ENCODE data around the gene CLDN15. TPM values are rescaled to one million over a fixed set of nuclear protein-coding genes. Genes with fewer than 3 reads are reported as not detected.
"Not testable (repeated sequence)": the region's sequence is repeated elsewhere in the genome, so short reads cannot be mapped to it uniquely, and the experiment has no call there.

Gene CLDN15
- total RNA-seq, 1 donor from 2014 or later, result 21.0 TPM

DNA sequence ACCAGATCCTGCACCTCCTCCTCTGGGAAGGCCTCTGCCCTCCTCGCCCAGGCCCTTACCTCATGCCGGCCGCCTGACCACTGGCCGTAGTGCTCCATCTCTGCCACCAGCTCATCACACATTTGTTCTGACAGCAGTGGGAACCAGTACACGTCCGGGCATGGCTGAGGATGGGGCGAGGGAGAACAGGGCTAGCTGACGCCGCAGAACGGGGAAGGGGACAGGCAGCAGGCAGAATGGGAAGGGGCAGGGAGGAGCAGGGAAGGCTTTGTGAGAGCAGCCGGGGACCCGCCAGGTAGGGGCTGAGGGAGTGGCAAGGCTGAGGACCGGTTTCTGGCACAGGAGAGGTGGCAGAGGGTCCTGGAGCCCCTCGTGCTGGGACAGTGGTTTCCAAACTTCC is 28.8 kb downstream of the CLDN15 start:
- no peak for ATAC-seq (ENCODE audit: low read depth)
- peaks cover 40% of the 10 kb centered on the region for H3K36me3 Mint-ChIP-seq (ENCODE audit: low read depth)

DNA sequence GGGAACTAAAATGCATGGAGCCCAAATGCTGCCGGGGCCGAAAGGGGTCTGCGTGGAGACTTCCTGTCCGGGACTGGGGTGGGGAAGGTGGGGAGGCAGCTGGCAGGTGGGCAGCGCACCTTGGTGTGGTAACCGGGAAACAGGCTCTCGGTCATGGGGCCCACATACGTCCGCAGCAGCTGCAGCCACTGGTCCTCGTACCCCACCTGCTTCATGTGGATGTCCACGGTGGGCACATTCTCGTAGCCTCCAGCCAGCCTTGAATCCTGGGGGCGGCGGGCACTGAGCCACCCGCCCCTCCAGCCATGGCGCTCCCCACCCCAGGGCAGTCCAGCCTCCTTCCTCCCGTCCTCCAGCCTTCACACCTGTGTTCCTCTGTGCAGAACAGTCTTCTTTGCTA is 30.1 kb downstream of the CLDN15 start:
- ChIA-PET POLR2A (no interaction called here), CTCF (no interaction called here)
- Mint-ChIP-seq H3K4me1 (peaks cover 15% of the 10 kb centered on the region), H3K4me3 (no peak overlapping the region), H3K9me3 (no peaks in the 10 kb centered on the region), H3K36me3 (ENCODE audit: low read depth) (peaks cover 39% of the 10 kb centered on the region), H3K27ac (no peak overlapping the region), H3K27me3 (peaks cover 5% of the 10 kb centered on the region)
- TF ChIP-seq, protein P1, sequence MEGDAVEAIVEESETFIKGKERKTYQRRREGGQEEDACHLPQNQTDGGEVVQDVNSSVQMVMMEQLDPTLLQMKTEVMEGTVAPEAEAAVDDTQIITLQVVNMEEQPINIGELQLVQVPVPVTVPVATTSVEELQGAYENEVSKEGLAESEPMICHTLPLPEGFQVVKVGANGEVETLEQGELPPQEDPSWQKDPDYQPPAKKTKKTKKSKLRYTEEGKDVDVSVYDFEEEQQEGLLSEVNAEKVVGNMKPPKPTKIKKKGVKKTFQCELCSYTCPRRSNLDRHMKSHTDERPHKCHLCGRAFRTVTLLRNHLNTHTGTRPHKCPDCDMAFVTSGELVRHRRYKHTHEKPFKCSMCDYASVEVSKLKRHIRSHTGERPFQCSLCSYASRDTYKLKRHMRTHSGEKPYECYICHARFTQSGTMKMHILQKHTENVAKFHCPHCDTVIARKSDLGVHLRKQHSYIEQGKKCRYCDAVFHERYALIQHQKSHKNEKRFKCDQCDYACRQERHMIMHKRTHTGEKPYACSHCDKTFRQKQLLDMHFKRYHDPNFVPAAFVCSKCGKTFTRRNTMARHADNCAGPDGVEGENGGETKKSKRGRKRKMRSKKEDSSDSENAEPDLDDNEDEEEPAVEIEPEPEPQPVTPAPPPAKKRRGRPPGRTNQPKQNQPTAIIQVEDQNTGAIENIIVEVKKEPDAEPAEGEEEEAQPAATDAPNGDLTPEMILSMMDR (IDR thresholded peaks at IDR 0.05), result no peak
- DNase-seq, result no peak
- intact Hi-C loops (cut with micrococcal nuclease), result no loop called here
- ATAC-seq (ENCODE audit: low read depth), result no peak

More for the DNA sequence above, 28.8 kb downstream of the CLDN15 start:
- TF ChIP-seq, protein P1 (IDR thresholded peaks at IDR 0.05), result no peak
- H3K4me3 Mint-ChIP-seq, result no peak overlapping the region
- ChIA-PET POLR2A (interaction anchor here (0.7 kb wide), 1 partner anchor 124 kb away, joined by 4 read pairs; no protein-coding TSS in a partner anchor), CTCF (no interaction called here)
- H3K9me3 Mint-ChIP-seq, result no peaks in the 10 kb centered on the region
- no peaks in the 10 kb centered on the region for H3K27me3 Mint-ChIP-seq
- intact Hi-C loops (cut with micrococcal nuclease), result no loop called here
- H3K4me1 Mint-ChIP-seq, result peaks cover 3% of the 10 kb centered on the region
- DNase-seq, result no peak
- H3K27ac Mint-ChIP-seq, result no peak overlapping the region

DNA sequence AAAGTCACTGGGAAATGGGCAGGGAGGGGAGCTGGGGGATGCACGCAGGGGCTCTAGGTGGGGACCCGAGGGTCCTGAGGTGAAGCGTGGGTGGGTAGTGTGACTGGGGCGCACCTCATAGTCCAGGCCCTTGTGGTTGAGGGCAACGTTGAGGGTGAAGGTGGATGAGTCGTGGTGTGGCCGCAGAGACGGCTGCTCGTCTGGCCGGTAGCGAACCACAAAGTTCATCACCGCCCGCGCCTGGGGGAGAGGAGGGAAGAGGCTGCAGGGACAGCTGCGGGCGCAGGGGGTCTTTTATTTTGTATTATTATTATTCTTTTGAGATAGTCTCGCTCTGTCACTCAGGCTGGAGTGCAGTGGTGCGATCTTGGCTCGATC is 30.9 kb downstream of the CLDN15 start:
- ChIA-PET CTCF (no interaction called here), POLR2A (no interaction called here)
- TF ChIP-seq, protein P1 (IDR thresholded peaks at IDR 0.05), result no peak
- intact Hi-C loops (cut with micrococcal nuclease), result no loop called here
- H3K27ac Mint-ChIP-seq, result no peak overlapping the region
- H3K36me3 Mint-ChIP-seq (ENCODE audit: low read depth), result peaks cover 34% of the 10 kb centered on the region
- no peak overlapping the region for H3K4me3 Mint-ChIP-seq
- DNase-seq (no peak), ATAC-seq (ENCODE audit: low read depth) (no peak)
- peaks cover 5% of the 10 kb centered on the region for H3K27me3 Mint-ChIP-seq
- H3K4me1 Mint-ChIP-seq, result peaks cover 18% of the 10 kb centered on the region
- no peaks in the 10 kb centered on the region for H3K9me3 Mint-ChIP-seq

DNA sequence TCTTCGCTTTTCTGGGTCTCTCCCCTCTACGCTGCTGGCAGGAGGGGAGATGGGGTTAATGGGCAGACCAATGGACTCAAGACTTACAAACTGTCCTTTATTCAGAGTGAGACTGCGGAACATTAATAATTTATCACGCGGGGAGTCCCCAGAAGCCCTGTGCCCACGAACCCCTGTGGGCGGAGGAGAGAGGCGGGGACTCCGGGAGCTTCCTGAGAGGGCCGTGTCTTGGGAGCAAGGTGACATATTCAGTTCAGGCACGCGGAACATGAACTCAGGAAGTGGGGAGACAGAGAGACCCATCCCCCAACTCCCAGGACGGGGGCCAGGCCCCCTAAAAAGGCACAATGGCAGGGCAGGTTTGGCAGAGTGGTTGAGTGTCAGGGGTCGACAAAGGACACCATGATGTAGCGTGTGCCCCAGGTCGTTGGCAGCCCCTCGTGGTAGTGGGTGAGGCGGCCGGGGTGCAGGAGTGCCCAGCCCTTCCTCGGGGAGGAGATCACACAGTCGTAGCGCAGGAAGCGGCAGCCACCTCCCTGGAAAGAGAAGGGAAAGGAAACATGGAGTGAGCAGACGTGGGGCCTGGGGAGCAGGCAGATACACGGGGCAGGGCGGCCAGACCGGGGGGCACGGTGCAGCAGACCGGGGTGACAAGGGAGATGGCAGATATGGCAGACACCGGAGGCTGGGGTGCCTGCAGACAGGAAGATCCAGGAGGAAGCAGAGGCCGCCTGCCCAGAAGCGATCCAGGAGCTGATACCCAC is 31.5 kb downstream of the CLDN15 start:
- ChIA-PET CTCF (no interaction called here), POLR2A (no interaction called here)
- H3K27ac Mint-ChIP-seq, result no peak overlapping the region
- DNase-seq (no peak), ATAC-seq (ENCODE audit: low read depth) (no peak)
- peaks cover 7% of the 10 kb centered on the region for H3K27me3 Mint-ChIP-seq
- intact Hi-C loops (cut with micrococcal nuclease), result no loop called here
- TF ChIP-seq, protein P1 (IDR thresholded peaks at IDR 0.05), result no peak
- peaks cover 20% of the 10 kb centered on the region for H3K4me1 Mint-ChIP-seq
- no peak overlapping the region for H3K4me3 Mint-ChIP-seq
- peaks cover 29% of the 10 kb centered on the region for H3K36me3 Mint-ChIP-seq (ENCODE audit: low read depth)
- H3K9me3 Mint-ChIP-seq, result no peaks in the 10 kb centered on the region

DNA sequence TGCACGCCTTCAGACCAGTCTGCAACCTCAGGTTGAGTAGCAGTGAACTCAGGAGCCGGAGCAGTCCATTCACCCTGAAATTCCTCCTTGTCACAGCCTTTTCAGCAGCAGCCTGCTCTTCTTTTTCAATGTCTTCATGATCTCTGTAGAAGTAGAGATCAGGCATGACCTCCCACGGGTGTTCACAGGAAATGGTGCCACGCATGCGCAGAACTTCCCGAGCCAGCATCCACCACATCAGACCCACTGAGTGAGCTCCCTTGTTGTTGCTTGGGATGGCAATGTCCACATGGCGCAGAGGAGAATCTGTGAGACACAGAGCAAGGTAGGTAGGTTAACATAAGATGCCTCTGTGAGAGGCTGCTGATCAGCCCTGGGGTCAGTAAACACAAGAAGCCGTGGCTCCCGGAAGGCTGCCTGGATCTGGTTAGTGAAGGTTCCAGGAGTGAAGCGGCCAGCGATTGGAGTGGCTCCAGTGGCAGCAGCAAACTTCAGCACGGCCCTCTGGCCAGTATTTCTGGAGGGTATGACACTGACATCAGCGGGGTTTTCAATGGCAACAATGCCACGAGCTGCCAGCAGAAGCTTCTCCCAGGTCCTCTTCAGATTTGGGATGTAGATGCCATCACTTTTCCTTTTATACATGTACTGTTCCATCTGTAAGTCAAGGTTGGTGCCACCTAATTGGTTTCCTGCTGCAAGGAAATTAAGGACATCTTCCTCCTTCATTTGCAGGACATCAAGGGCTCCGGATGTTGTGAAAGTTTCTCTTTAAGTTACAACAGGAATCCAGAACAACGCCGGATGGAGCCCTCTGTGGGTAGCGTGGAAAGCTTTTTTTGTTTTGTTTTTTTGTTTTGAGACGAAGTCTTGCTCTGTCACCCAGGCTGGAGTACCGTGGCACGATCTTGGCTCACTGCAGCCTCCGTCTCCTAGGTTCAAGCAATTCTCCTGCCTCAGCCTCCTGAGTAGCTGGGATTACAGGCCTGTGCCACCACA is 33.6 kb downstream of the CLDN15 start:
- H3K9me3 Mint-ChIP-seq; intact Hi-C loops (cut with micrococcal nuclease); DNase-seq; H3K4me3 Mint-ChIP-seq; ATAC-seq (ENCODE audit: low read depth); H3K27ac Mint-ChIP-seq: not testable (repeated sequence)
- Mint-ChIP-seq H3K27me3 (peaks cover 17% of the 10 kb centered on the region), H3K4me1 (peaks cover 22% of the 10 kb centered on the region), H3K36me3 (ENCODE audit: low read depth) (peaks cover 15% of the 10 kb centered on the region)
- ChIA-PET CTCF (interaction anchor here (0.9 kb wide), 1 partner anchor 60 kb away, joined by 3 read pairs; no protein-coding TSS in a partner anchor), POLR2A (interaction anchor here (0.6 kb wide), 1 partner anchor 29 kb away, joined by 3 read pairs; no protein-coding TSS in a partner anchor)
